GM04503 (cell line): ENCODE results near the gene TGM1.

ENCODE experiments used
- DNase-seq: peaks from one replicate; pipeline ENCODE4 v3.0.0-alpha.2; 2012; ENCODE audit warnings: low read depth

The TGM1 gene

DNA sequence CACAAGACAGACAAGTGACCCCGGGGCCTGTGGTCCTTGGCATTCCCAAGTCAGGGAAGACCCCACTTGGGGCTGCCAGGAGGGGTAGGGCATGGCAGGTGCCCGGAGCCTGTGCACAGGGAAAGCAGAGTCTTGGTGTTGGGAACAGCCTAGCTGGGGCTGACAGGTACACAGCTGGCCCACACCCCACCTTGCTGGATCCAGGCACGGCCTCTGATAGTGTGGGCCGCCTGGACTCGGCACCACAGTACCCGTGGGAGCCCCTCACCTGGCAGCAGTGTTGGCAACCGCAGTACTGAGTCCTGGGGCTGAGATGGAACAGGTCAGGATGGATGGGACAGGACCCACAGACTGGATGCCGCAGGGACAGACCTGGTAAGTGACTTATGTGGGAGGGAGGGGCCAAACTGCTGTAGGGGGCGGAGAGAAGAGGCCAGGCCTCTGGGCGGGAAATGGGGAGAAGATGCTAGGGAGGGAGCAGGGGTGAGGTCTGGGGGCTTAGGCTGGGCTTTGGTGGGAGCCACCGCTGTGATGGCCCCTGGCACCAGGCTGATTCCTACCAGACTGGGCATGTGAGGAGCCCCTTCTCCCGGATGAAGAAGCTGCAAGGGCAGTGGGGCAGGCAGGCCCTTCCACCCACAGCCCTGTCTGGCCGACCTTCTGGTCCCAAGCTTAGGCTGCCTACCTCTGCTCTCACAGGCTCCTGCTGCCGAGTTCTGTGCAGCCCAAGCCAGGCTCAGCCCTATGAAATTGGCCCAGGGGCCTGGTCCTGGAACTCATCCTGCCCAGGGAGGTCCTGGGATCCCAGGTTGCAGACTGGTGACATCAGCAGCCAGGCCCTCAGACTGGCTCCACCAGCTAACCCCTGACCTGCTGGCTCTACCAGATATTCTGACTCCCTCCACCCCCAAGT is at the start of gene TGM1:
Gene TGM1, minus strand, starts transcription at position 357 of the 913 bp plus-strand sequence. CDS start 825 bp downstream, outside the sequence.
- no peak for DNase-seq

DNA sequence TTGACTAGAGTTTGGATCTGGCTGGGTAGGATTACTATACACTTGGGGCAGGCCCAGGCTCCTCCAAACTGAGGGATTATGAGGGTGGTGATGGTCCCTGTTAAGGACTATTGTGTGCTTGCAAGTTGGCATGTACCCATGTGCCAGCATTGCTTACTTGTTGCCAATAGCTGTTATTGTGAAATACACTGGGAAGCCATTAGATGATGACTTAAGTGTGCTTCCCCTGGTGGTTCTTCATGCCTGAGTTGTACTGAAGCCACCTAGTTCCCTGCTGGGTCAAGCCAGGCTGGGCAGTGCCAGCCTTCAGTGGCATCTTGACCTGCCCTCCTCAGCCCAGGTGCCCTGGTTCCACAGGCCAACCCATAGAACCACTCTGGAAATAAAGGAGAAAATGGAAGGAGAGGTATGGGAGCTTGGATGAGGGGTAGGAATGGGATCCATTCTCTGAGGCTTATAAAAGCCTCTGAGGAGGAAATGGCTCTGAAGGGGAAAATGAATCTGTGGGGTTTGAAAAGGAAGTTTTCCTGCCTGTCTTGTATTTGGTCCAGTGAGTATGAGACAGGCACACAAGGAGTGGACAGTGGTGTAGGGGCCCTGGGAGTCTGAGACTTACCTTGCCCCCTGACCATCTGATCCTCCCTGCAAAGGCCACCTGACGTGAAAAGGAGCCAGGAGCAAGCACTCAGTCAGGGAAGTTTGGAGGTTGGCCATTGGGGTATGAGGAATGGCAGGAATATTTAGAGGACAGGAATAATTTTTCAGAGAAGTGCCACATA is 49.0 kb upstream of the TGM1 start:
- peak; percentile 39 for DNase-seq

DNA sequence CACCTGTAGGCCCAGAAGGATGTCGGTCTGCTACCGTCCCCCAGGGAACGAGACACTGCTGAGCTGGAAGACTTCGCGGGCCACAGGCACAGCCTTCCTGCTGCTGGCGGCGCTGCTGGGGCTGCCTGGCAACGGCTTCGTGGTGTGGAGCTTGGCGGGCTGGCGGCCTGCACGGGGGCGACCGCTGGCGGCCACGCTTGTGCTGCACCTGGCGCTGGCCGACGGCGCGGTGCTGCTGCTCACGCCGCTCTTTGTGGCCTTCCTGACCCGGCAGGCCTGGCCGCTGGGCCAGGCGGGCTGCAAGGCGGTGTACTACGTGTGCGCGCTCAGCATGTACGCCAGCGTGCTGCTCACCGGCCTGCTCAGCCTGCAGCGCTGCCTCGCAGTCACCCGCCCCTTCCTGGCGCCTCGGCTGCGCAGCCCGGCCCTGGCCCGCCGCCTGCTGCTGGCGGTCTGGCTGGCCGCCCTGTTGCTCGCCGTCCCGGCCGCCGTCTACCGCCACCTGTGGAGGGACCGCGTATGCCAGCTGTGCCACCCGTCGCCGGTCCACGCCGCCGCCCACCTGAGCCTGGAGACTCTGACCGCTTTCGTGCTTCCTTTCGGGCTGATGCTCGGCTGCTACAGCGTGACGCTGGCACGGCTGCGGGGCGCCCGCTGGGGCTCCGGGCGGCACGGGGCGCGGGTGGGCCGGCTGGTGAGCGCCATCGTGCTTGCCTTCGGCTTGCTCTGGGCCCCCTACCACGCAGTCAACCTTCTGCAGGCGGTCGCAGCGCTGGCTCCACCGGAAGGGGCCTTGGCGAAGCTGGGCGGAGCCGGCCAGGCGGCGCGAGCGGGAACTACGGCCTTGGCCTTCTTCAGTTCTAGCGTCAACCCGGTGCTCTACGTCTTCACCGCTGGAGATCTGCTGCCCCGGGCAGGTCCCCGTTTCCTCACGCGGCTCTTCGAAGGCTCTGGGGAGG is 47.9 kb upstream of the TGM1 start, which contains the start of gene LTB4R:
Gene LTB4R, plus strand, starts transcription at position 857 of the 959 bp plus-strand sequence. CDS start 4,150 bp downstream, outside the sequence.
- no peak for DNase-seq

DNA sequence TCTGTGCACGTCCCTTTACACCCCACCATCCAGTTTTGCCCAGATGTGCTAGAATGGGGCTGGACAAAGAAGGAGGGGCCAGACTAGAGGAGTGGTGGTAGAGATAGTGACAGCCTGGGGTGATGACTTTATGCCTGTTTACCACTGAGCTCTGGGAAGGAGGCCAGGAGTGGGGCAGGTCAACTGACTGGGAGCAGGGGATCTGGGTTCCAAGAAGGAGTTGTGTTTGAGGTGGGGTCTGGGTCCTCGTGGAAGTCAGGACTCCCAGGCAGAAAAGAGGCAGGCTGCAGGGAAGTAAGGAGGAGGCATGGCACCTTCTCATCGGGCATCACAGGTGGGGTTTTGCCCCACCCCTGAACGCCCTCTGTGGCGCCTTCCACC is 47.3 kb upstream of the TGM1 start:
- no peak for DNase-seq

DNA sequence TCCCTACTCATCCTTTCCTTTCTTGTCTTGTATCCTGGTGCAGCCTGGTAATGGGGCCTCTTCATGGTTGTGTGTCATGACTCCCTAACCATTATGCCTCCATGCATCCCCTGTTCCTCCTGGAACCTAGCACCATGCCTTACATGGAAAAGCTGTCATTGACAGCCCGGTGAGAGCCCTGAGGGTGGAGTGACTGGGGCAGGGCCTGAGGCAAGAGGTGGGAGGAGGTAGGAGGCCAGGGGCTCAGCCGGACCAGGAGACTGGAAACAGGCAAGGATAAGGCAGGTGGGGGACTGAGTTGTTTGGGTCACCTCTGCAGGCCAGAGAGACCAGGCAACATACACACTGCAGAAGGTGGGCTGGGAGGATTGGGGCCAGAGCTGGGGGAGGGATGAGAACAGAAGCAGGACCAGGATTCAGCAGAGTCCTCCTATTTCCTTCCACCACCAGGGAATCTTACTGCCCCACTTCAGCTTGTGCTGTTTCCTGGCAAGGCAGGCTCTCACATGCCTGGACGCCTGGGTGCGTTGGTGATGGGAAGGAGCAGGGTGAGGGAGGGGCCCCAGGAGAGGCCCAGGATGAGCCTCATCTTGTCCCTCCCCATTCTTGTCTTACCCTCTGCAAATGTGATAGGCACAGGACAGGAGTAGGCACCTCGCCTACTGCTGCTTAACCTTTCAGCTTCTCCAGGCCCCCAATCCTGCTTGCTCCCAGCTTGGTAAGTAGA is 46.7 kb upstream of the TGM1 start, which contains the start of gene LTB4R2:
Gene LTB4R2, plus strand, starts transcription at position 603 of the 727 bp plus-strand sequence. CDS start 525 bp downstream, outside the sequence.
- DNase-seq: no peak

DNA sequence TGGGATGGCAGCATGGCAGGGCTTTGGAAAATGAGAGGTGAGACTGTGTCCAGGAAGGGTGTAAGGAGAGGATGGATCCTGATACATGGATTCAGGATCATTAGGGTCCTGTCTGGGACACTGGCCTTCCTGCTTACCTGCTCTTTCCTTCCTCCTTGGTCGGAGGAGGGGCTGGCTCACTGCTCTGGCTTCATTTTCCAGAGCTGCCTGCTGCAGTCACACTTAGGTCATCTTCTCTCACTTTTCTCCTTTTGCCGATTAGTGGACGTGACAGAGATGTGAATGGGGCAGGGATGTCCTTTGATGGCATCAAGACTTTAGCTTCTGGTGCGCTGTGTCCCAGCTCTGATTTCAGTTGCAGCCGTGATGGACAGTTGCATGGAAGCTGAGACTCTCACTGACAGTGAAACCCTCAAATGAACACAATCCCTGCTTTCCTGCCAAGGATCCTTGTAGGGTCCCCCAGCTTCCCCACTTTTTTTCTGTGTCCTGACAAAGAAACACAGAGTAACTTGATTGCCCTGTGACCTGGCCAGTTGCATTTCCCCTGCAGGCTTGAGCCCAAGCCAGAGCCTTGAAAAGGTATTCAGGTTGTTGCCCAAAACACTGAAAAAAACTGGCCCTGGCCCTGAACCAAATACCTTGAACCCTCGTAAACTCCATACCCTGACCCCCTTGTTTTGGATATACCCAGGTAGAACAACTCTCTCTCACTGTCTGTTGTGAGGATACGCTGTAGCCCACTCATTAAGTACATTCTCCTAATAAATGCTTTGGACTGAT is 45.6 kb upstream of the TGM1 start:
- DNase-seq: no peak

DNA sequence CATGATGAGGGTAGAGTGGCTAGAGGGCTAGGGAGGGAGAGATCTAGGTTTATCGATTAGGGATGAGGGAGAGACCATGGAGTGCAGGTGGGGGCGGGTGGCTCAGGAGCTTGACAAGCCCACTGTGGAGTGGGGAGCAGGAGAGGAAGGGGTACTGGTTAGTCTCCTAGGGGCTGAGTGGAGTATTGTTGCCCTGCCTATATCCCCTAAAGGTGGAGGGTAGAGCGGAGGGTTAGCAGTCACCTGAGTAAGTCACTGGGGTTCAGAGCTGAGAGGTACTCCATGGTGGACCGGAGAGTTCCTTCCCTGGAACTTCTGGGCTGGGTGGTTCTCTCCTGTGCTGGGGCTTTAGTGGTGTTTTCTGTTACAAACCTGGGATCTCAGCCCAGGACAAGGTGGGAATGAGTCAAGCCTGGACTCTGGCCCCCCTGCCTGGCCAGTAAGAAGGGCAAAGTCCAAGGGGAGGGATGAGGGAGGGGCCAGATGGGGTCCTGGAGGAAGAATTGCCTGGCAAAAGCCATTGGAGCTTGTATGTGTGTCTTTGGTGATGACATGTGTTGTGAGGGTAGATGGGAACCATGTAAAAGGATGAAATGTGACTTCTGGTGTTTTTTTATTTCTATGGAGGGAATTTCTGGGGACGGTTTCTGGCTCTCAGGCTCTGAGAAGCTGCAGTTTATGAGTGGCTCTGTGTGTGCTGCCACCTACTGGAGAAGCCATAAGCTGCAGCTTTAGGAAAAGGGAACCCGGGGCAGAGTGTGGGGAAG is 44.8 kb upstream of the TGM1 start, which contains the start of gene CIDEB:
Gene CIDEB, minus strand, starts transcription at position 403 of the 767 bp plus-strand sequence. Its CDS starts 119 bp downstream, at position 284.
- DNase-seq: no peak

DNA sequence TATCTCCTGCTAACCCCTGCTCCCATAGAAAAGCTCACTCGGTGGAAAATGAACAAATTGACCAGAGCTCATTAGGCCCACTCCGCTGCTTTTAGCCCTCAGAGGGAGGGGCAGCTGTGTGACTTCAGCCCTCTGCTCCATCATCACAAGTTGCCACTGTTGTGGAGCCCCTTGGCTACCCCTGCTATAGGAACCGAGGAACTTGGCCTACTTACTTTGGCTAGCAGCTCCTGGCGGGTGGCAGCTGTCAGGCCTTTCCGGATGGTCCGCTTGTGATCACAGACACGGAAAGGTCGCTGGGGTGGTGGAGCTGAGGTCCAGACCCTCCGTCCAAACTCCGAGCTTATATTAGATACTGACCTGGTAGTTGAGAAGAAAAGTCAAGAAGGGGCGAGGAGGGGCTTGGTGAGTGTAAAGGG is 44.2 kb upstream of the TGM1 start:
- no peak for DNase-seq

DNA sequence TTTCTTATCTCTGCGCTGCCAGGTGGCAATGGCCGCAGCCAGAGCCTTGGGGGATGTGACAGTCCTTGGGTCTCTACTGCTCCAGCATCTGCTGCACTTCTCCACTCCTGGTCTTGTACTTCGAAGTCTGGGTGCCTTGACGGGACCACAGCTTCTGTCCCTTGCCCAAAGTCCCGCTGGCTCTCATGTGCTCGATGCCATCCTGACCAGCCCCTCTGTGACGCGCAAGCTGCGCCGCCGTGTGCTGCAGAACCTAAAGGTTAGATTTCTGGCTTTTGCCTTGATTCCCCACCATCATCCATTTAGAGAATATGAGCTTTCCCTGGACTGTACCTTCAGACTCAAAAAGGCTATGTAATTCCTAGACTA is 41.0 kb upstream of the TGM1 start:
- DNase-seq: no peak

DNA sequence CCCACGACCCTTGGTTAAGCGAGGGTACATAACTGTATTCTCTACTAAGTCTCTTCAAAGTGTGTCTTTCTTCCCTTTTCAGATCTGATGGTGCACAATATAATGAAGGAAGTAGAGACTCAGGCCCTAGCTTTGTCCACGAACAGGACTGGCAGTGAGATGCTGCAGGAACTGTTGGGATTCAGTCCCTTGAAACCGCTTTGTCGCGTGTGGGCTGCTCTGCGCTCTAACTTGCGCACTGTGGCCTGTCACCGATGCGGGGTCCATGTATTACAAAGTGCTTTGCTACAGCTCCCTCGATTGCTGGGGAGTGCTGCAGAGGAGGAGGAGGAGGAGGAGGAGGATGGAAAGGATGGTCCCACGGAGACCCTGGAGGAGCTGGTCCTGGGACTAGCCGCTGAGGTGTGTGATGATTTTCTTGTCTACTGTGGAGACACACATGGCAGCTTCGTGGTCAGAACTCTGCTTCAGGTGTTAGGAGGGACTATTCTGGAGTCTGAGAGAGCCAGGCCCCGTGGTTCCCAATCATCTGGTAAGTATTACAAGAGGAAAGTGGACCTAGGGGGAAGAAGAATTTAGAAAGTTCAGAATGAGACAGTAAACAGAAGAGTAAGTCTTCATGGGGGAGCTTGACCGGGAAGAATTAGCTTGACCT is 37.5 kb upstream of the TGM1 start:
- DNase-seq: no peak

DNA sequence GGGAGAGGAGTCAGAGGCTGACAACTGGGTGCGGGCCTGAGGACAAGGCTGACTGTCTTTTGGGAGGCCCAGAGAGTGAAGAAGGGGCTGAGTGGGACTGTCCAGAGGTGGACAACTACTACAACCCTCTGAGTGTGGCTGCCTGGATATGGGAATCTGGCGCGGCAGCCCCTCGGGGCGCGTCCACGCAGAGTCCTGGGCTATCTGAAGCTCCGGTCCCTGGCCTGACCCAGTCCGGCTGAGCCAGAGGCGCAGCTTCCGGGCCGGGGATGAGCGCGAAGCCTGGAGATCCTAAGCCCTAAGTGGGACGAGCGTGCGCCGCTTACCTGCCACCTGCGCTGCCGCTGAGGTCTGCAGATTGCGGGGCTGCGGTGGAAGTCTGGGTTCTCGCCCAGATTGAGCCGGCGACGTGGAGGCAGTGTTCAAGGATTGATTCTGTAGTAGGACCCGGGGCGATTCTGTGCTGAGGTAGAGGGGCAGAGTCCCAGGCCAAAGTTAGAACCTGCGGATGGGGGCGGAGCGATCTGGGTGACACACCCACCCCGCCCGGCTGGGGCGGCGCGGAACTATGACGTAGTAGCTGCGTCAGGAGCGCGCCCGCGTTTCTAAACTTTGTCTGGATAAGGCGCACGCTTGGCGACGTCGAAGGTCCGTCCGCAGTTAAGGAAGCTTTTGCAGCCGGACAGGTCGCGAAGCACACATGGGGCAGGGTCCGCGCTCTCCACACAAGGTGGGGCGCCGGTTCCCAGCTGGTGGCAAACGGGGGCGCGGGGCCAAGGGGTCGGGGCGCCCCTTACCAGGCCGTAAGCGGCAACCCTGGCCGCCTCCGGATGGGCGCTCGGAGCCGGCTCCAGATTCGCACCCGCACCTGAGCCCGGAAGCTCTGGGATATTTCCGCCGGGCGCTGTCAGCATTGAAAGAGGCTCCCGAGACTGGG is 36.5 kb upstream of the TGM1 start, which contains the start of the genes DHRS1 and NOP9:
Gene DHRS1, minus strand, starts transcription at position 526 of the 937 bp plus-strand sequence. CDS start 674 bp downstream, outside the sequence.
Gene NOP9, plus strand, starts transcription at position 596 of the 937 bp plus-strand sequence. Its CDS starts 105 bp downstream, at position 701.
- DNase-seq: no peak

DNA sequence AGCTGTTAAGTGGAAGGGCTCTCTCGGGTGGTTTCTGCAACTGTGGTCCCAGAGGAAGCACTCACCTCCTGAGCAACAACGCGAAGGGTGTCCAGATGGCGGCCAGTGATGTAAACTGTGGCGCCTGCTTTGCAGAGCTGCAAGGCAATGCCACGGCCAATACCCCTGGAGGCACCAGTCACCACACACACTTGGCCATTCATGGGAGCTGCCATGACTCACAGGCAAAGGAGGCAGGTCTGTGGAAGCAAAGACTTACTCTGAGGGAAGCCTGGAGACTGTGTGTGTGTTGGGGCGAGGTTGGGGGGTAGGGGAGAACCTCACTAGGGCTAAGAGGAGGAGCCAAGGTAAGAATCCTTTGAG is 35.9 kb upstream of the TGM1 start:
- peak; percentile 36 for DNase-seq

DNA sequence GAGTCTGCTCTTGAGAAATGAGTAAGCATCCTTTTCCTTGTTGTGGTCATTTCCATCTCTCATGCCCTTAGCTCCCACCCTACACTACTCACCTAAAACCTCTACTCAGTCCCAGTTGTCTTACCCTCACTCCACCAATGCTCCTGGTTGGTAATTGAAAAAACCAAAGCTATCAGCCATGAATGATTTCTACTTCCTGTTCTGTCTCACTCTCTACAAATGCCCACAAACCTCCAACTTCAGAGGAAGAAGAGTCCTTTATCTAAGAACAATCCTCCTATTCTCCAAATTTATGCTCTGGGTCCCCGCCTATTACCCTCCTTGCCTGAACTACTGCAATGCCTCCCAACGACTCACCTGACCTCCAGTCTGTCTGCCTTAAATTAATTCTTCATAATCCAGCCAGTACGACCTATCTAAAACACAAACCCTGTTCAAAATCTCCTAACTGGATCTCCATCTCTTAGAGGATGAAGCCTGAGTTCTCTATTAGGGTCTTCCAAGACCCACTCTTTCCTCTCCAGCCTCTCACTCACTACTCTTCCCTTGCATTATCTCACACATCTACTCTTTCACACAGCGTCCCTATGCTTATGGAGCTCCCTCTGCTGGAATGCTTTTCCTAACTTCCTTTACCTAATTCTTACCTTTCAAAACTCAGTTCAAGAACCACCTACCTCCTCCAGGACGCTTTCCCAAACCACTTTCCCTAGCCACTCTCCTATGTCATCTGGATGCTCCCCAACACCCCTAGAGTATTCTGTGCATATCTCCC is 34.4 kb upstream of the TGM1 start:
- no peak for DNase-seq

DNA sequence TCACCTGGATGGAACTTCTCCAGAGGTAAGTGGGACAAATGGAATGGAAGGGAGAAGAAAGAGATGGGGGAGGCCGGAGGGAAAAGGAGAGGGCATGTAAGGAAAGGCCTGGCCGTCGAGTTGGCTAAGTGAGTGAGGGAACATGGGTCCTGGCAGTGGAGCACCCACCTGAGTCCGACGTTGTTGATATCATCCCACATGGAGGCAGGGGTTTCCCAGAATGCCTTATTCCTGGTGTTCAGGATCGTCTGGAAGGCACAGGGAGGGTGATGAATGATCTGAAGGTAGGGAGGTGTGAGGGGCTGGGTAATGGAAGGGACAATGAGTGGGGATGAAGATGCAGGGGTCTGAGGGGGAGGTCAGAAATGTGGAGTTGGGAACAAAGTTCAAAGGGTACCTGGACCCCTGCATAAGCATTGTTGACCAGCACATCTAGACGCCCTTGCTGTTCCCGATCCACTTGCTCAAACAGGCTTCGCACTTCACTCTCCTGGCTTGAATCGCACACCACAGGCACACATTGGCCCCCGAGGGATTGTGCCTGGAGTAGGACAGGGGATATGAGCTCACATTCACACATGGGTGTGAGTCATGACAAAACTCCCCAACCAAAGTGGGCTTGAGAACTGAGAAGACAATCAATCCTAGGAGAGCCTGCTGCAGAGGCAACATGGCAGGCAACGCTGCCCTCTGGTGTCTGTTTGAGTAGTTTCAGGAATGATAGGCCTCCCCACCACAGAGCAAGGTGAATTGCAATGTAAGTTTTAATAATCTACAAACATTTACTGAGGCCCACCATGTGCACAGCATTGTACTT is 33.6 kb upstream of the TGM1 start:
- peak; percentile 62 for DNase-seq

DNA sequence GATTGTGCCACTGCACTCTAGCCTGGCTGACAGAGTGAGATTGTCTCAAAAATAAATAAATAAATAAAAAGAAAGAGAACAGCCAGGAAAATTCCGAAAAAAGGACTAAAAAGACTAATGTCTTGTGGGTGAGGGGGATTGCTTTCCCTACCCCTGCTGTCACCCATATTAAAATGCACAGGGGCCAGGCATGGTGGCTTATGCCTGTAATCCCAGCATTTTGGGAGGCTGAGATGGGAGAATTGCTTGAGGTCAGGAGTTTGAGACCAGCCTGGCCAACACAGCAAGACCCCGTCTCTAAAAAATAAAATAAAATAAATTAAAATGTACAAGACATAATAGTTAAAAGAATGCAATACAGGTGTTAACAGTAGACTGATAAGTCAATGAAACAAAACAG is 30.5 kb upstream of the TGM1 start:
- no peak for DNase-seq
